VCaP (cell line): ENCODE results near the gene PGM2L1.

ENCODE experiments used
- H3K27ac ChIP-seq: fragments of 450-650 bp; 2 replicates; pipeline ENCODE4 v1.5.1; 2017
- TF ChIP-seq, protein P1 (sequence below): fragments of 450-650 bp; conservative IDR thresholded peaks from 2 replicates; pipeline ENCODE4 v1.5.1; 2017; ENCODE audit warnings: mild to moderate bottlenecking, moderate library complexity

The PGM2L1 gene

DNA sequence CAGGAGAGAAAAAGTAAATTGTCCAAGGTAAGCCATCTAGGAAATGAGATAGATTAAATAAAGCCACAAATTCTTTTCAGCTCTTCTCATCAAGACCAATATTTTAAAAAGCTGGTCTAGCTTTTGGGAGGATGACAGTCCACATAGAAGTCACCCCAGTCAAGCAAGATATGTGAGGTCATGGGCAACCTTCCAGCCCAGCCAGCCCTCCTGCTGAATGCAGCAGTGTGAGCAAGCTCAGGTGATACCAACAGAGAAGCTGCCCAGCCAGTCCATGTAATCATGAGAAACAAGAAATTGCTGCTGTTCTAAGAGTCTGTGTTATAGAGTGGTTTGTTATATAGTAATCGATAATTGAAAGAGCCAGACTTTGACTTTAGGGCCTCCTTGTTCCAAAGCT, 40.4 kb upstream of the PGM2L1 start:
- H3K27ac ChIP-seq: no peak overlapping the region
- TF ChIP-seq, protein P1, sequence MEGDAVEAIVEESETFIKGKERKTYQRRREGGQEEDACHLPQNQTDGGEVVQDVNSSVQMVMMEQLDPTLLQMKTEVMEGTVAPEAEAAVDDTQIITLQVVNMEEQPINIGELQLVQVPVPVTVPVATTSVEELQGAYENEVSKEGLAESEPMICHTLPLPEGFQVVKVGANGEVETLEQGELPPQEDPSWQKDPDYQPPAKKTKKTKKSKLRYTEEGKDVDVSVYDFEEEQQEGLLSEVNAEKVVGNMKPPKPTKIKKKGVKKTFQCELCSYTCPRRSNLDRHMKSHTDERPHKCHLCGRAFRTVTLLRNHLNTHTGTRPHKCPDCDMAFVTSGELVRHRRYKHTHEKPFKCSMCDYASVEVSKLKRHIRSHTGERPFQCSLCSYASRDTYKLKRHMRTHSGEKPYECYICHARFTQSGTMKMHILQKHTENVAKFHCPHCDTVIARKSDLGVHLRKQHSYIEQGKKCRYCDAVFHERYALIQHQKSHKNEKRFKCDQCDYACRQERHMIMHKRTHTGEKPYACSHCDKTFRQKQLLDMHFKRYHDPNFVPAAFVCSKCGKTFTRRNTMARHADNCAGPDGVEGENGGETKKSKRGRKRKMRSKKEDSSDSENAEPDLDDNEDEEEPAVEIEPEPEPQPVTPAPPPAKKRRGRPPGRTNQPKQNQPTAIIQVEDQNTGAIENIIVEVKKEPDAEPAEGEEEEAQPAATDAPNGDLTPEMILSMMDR: no peak

DNA sequence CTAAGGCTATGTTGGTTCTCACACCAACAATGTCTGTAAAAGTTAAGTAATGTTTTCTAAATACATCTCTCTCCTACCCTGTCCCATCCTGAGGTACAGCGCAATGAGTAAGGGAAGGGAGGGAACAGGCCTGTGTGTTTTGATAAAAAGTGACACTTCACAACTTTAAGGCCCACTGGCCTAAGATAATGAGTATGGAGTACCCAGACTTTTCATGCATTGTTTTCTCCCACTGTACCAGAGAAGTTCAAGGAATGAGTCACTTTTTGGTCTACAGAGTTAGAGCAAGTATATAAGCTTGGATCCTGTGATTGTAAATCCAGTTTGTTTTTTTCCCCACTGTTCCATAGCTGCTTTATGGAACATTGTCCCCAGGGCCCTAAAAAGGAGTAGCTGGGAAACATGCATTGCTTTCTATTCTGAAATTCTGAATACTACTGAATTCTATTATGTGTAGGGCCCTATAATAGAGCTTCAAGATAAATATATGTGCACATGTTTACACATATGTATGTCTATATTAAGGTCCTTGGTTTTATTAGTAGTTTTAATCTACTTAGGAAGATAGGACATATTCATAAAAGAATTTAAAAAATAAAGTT, 39.3 kb upstream of the PGM2L1 start:
- no peak overlapping the region for H3K27ac ChIP-seq
- TF ChIP-seq, protein P1: no peak

DNA sequence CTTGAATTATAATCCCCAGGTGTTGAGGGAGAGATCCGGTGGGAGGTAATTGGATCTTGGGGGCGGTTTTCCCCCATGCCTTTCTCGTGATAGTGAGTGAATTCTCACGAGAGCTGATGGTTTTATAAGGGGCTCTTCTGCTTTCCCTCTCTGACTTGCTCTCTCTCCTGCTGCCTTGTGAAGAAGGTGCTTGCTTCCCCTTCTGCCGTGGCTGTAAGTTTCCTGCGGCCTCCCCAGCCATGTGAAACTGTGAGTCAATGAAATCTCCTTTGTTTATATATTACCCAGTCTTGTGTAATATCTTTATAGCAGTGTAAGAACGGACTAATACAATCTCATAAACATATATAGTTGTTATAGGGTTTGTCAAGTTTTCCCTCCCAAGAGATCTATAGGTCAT, 36.3 kb upstream of the PGM2L1 start:
- TF ChIP-seq, protein P1: no peak
- H3K27ac ChIP-seq: no peak overlapping the region

DNA sequence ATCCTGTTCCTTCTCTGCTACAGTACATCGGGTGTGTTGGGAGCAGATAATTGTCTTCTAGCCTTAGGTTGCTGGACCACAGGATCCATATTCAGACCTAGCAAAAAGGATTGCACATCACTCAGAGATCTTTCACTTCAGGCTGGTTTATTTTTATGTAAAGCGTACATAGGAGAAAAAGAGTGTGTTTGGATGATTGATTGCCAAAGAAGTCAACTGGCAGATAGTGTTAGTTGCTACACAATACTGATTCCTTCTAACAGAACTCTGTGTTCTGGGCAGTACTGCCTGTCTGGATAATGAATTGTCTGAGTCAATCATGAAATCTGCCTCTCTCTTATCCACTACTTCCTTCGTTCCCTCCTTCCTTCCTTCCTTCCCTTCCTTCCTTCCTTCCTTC, 31.0 kb upstream of the PGM2L1 start:
- TF ChIP-seq, protein P1: no peak
- H3K27ac ChIP-seq: no peak overlapping the region

DNA sequence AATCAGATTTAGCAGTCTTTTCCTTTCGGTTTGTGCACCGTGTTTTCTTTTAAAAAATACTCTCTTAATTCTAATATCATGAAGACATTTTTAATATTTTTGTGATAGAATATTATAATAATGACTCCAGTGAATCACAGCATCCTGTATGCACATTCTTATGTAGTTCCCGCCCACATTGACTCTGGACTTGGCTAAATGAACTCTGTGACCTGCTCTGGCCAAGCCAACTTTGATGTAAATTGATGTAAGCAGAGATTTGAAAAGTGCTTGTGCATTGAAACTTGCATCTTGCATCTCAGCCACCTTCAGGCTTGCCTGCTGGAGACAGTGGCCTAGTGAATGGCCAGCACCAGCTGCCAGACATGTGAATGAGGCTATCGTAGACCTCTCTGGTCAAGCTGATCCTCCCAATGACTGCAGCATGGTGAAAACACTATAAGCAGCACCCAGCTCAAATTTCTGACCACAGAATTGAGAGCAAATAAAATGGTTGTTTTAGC, 29.2 kb upstream of the PGM2L1 start:
- H3K27ac ChIP-seq: no peak overlapping the region
- TF ChIP-seq, protein P1: no peak

DNA sequence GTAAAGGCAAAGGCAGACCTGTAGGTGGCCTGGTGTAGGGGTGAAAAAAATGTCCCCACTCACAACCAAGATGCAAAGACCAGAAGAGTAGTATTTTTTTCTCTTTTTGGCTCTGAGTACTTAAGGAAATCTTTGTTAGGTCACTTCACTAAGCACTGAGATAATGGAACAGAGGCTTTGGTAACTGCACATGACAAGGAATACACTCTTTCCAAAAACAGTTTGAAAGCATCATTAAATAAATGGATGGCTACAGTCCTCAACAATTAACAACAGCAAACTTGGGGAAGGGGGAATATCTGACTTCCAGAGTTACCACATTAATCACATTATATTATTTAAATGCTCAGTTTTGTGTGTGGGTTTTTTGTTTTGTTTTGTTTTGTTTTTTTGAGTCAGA, 26.9 kb upstream of the PGM2L1 start:
- TF ChIP-seq, protein P1: no peak
- H3K27ac ChIP-seq: no peak overlapping the region

DNA sequence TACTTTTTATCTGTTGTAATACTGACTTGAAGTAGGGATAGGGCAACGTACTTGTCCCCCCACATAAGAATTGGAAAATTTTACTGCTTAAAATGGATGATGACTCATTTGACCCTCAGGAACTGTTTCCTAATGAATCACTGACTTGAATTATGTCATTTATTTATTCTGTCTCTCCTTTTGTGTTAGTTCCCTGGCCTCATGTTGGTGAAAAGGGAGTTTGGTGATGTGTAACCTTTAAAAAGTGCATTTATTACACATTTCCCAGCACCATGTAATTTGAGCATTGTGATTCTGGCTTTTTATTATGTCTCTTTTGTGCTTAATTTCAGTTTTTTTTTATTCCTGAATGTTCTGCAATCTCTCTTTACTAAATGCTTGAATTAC, 20.3 kb upstream of the PGM2L1 start:
- H3K27ac ChIP-seq: peak overlapping the region; percentile 84

More for the DNA sequence above, 20.3 kb upstream of the PGM2L1 start:
- TF ChIP-seq, protein P1: no peak
